Measurements from ENCODE around the gene CCNI.

The CCNI gene

GRCh38 chr4:76998251-76998901 is 77.4 kb downstream of the CCNI start:
- no peak for DNase-seq

GRCh38 chr4:76997532-76997931 is 78.3 kb downstream of the CCNI start:
- DNase-seq = no peak
